GM18507 (cell line): ENCODE data around the gene TRIM29.

Source experiments
- DNase-seq: peaks from one replicate; pipeline ENCODE4 v3.0.0; 2011; ENCODE audit warnings: low read depth; ENCODE audit not compliant: insufficient read length; ENCODE audit errors: extremely low spot score
- FAIRE-seq: peaks from 2 replicates; lab custom pipeline; 2011; peaks lifted over from hg19 to GRCh38; lab: Jason Lieb, UNC

Gene TRIM29

GRCh38 chr11:120126620-120127019 is 11.3 kb downstream of the TRIM29 start:
- FAIRE-seq (no peak), DNase-seq (no peak)

- DNase-seq (no peak), FAIRE-seq (no peak)
Observed at GRCh38 chr11:120125509-120125908, 12.4 kb downstream of the TRIM29 start.

GRCh38 chr11:120125024-120125423 is 12.9 kb downstream of the TRIM29 start:
- no peak for FAIRE-seq
- no peak for DNase-seq

GRCh38 chr11:120124355-120124754 is 13.6 kb downstream of the TRIM29 start:
- DNase-seq: no peak
- FAIRE-seq: no peak

- DNase-seq (no peak), FAIRE-seq (no peak)
Observed at GRCh38 chr11:120123946-120124345, 14.0 kb downstream of the TRIM29 start.

GRCh38 chr11:120122924-120123683 is 14.8 kb downstream of the TRIM29 start:
- FAIRE-seq (no peak), DNase-seq (no peak)

- DNase-seq: no peak
- FAIRE-seq: no peak
Observed at GRCh38 chr11:120121914-120122473, 15.9 kb downstream of the TRIM29 start.

- FAIRE-seq (no peak), DNase-seq (no peak)
Observed at GRCh38 chr11:120121336-120121735, 16.6 kb downstream of the TRIM29 start.

- DNase-seq (no peak), FAIRE-seq (no peak)
Observed at GRCh38 chr11:120120805-120121335, 17.0 kb downstream of the TRIM29 start.

- DNase-seq: no peak
- no peak for FAIRE-seq
Observed at GRCh38 chr11:120119121-120119520, 18.8 kb downstream of the TRIM29 start.

- DNase-seq: no peak
- no peak for FAIRE-seq
Observed at GRCh38 chr11:120117991-120118390, 19.9 kb downstream of the TRIM29 start.

GRCh38 chr11:120116966-120117365 is 20.9 kb downstream of the TRIM29 start:
- FAIRE-seq: no peak
- DNase-seq: no peak

GRCh38 chr11:120115272-120116000 is 22.5 kb downstream of the TRIM29 start:
- FAIRE-seq: no peak

GRCh38 chr11:120112174-120112796 is 25.6 kb downstream of the TRIM29 start:
- FAIRE-seq: no peak
- no peak for DNase-seq

More at GRCh38 chr11:120115272-120116000, 22.5 kb downstream of the TRIM29 start:
- no peak for DNase-seq

GRCh38 chr11:120109531-120109930 is 28.4 kb downstream of the TRIM29 start:
- FAIRE-seq: no peak

GRCh38 chr11:120108785-120109168 is 29.1 kb downstream of the TRIM29 start:
- no peak for FAIRE-seq
- DNase-seq: no peak

More at GRCh38 chr11:120109531-120109930, 28.4 kb downstream of the TRIM29 start:
- DNase-seq: no peak

GRCh38 chr11:120108154-120108784 is 29.6 kb downstream of the TRIM29 start:
- FAIRE-seq: peak; percentile 64

GRCh38 chr11:120107692-120108091 is 30.2 kb downstream of the TRIM29 start:
- no peak for DNase-seq
- no peak for FAIRE-seq

More at GRCh38 chr11:120108154-120108784, 29.6 kb downstream of the TRIM29 start:
- peak; percentile 83 for DNase-seq

GRCh38 chr11:120106354-120107150 is 31.4 kb downstream of the TRIM29 start:
- DNase-seq (no peak), FAIRE-seq (no peak)
